GM21526 (cell line): ENCODE results near the gene ZFAND5.

ENCODE experiments used
- ATAC-seq: cut with Tn5 transposase; IDR thresholded peaks from one replicate; pipeline ENCODE4 v1.9.1; 2021; ENCODE audit warnings: moderate library complexity; ENCODE audit not compliant: unreplicated experiment, low FRiP score

ZFAND5 gene, protein sequence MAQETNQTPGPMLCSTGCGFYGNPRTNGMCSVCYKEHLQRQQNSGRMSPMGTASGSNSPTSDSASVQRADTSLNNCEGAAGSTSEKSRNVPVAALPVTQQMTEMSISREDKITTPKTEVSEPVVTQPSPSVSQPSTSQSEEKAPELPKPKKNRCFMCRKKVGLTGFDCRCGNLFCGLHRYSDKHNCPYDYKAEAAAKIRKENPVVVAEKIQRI

GRCh38 chr9:72364679-72365524, at the start of gene ZFAND5:
TSS of gene ZFAND5 (minus strand) at chr9:72365208. CDS start at chr9:72360778, 4,430 bp downstream.
- ATAC-seq: peak; percentile 77

DNA sequence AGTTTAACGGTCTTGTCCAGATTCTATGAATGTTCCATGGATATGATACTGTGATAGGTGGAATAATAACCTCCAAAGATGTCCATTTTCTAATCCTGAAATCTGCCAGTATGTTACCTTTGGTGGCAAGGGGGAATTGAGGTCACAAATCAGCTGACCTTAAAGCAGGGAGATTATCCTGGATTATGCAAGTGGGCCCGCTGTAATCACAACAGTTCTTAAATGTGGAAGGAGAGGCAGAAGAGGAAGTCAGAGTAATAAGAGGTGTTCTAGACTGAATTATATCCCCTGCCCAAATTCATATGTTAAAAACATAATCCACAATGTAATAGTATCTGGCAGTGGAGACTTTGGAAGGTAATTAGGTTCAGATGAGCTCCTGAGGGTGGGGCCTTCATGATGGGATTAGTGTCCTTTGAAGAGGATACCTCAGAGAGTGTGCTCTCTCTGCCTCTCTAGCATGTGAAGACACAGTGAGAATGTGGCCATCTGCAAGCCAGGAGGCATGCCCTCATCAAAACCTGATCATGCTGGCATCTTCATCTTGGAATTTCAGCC, 47.6 kb upstream of the ZFAND5 start:
- ATAC-seq: no peak

GRCh38 chr9:72410214-72410613, 45.2 kb upstream of the ZFAND5 start:
- ATAC-seq: no peak

DNA sequence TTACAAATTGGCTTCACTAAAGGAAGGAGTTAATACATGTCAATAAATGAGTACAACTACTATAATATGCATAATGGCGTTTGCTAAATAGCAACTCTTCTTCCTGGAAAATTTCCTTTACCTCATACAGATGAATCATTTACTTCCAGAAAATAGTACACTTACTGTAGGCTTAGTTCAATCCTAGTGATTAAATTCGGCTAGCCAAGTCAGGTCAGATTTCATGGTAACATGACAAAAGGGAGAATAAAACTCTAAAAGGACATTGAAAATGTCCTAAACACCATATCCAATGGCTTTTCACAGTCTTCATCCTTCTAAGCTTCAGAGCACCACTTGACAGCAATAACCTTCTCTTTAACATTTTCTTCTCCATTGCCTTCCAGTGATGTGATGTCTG, 42.1 kb upstream of the ZFAND5 start:
- no peak for ATAC-seq

DNA sequence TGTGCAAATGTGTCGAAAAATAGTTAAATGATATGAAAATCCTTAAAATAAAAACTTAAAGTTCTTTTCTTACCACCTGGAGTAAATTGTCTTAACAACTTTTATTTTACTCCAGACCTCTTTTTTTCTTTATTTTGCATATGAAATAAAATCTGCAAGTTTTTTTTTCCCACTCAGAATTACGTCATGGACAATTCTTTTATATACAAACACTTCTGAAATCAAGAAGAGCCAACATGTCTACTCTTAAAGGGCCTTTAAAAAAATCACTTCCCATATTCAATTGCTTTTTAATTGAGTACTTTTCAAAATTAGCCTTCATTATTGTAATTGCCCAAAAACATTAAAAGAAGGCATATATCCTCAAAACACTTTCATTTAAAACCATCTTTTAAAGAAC, 37.7 kb upstream of the ZFAND5 start:
- ATAC-seq: no peak

DNA sequence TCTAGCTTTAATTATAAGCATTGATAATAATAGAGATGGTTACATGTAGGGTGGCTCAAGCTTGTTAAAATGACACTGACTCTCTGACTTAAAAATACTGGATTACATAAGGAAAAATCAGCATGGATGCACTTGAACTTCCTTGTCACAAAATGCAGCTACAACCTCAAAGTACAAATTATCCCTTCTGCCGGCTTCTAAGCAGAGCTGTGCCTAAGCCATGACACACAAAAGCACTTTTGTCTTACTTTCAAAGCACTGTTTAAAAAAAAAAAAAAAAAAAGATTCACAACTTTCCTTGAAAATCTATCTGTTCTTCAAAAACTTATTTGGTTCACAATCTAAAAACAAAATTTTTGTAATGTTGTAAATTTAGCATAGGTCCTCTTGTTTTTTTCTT, 36.4 kb upstream of the ZFAND5 start:
- no peak for ATAC-seq

- ATAC-seq: no peak
Observed at GRCh38 chr9:72400866-72401265, 35.9 kb upstream of the ZFAND5 start.

DNA sequence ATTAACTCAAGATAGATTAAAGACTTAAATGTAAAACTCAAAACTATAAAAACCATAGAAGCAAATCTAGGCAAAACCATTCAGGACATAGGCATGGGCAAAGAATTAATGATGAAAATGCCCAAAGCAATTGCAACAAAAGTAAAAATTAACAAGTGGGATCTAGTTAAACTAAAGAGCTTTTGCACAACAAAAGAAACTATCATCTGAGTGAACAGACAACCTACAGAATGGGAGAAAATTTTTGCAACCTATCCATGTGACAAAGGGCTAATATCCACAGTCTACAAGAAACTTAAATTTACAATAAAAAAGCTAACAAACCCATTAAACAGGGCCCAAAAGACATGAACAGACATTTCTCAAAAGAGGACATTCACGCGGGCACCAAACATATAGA, 34.4 kb upstream of the ZFAND5 start:
- ATAC-seq: no peak

- ATAC-seq: no peak
Observed at GRCh38 chr9:72396247-72397091, 31.5 kb upstream of the ZFAND5 start.

GRCh38 chr9:72394066-72394465, 29.1 kb upstream of the ZFAND5 start:
- ATAC-seq: no peak

GRCh38 chr9:72390907-72391306, 25.9 kb upstream of the ZFAND5 start:
- no peak for ATAC-seq

DNA sequence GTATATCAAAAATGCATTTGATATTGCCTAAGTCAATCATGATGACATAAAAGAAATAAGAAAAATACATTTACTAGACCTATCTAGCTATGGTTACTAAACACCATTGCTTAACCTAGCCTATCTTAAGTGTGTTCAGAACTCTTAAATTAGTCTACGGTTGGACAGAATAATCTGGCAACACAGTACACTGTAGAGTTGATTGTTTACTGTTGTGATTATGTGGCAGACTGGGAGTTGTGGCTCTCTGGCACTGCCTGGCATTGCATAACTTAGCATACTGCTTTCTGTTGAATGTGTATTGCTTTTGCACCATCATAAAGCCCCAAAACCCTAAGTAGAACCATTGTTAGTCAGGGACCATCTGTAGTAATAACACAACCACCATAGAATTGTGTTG, 21.2 kb upstream of the ZFAND5 start:
- ATAC-seq: no peak

DNA sequence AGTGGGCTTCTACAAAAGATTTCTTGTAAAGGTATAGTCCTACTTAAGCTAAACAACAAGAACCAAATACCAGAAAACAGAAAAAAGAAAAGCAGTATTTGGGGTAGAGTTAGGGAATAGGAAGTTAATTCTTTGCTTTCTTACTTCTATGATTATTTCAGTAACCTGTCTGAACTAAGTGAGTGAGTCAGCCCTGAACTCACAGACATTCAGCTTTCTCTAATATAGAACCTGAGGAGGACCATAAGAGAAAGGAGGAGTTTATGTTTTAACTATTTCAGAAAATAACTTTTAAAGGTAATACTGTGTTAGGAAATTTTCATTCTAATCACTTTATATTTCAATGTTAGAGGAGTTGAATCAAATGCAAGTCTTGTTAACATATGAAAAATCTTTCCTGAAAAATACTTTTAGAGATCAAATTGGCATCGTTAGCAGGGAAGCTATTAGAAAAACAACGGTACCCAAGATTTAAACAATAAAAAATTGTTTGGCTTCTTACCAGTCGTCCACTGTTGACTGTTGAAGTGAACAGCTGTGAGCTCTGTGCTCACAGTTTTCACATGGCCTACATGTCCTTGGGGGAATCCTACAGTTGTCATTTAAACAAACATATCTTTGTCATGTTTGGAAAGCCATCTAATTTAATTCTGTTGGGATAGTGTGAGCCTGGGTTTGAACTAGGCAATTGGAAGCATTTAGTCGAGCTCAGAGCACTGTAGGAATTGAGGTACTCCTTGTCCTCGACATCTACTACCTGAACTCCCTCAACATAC, 19.9 kb upstream of the ZFAND5 start:
- ATAC-seq: no peak

- ATAC-seq: no peak
Observed at GRCh38 chr9:72383978-72384709, 19.1 kb upstream of the ZFAND5 start.

- ATAC-seq: no peak
Observed at GRCh38 chr9:72382405-72382804, 17.4 kb upstream of the ZFAND5 start.

- ATAC-seq: no peak
Observed at GRCh38 chr9:72377041-72377440, 12.0 kb upstream of the ZFAND5 start.

DNA sequence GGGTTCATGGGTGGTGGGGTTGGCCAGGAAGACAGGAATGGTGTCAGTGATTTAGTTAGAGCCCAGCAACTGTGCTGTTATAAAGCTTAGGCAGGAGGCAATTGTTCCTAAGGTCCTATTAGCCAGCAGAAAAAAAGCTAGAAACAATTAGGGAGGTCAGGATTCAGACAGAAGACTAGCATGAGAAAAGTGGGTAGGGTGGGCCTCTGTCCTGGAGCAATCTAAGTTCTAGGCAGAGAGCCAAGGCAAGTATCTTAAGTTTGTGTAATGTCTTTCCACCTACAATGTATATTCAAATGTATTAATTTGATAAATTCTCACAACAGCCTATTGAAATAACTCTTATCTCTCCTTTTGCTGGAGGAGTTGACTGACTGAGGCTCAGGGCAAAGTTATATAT, 6.1 kb upstream of the ZFAND5 start:
- ATAC-seq: no peak

- peak; percentile 46 for ATAC-seq
Observed at GRCh38 chr9:72365525-72366256, 683 bp upstream of the ZFAND5 start.
